KMS-11 (cell line): Measurements from ENCODE around the gene ZG16B.

ENCODE experiments used
- H2AFZ ChIP-seq: fragments of 200-600 bp; sonication (generic); 2 replicates; pipeline ENCODE4 v1.6.1; 2016; ENCODE audit warnings: antibody characterized with exemption, mixed run types, low read depth
- H3K27ac ChIP-seq: fragments of 200-600 bp; sonication (generic); 2 replicates; pipeline ENCODE4 v1.6.1; 2016; ENCODE audit warnings: mild to moderate bottlenecking, mixed run types
- H3K27me3 ChIP-seq: fragments of 200-600 bp; sonication (generic); 2 replicates; pipeline ENCODE4 v1.6.1; 2017; ENCODE audit warnings: mild to moderate bottlenecking, low read depth, mixed run types, moderate library complexity; ENCODE audit not compliant: insufficient read depth
- H3K36me3 ChIP-seq: fragments of 200-600 bp; sonication (generic); 2 replicates; pipeline ENCODE4 v1.6.1; 2017; ENCODE audit warnings: mild to moderate bottlenecking, mixed run types; ENCODE audit not compliant: insufficient read depth
- H3K4me1 ChIP-seq: fragments of 200-600 bp; sonication (generic); 2 replicates; pipeline ENCODE4 v1.6.1; 2016; ENCODE audit warnings: mild to moderate bottlenecking, low read depth, mixed run types; ENCODE audit not compliant: poor library complexity, severe bottlenecking
- H3K4me2 ChIP-seq: fragments of 200-600 bp; sonication (generic); 2 replicates; pipeline ENCODE4 v1.7.0; 2016; ENCODE audit warnings: mild to moderate bottlenecking, mixed run types
- H3K4me3 ChIP-seq: fragments of 200-600 bp; sonication (generic); IDR thresholded peaks from 2 replicates; pipeline ENCODE4 v1.6.1; 2017; ENCODE audit warnings: low read depth, low read length, mixed read lengths; ENCODE audit not compliant: insufficient read depth
- H3K79me2 ChIP-seq: fragments of 200-600 bp; sonication (generic); 2 replicates; pipeline ENCODE4 v1.6.1; 2016; ENCODE audit warnings: low read depth, mixed run types; ENCODE audit not compliant: insufficient read depth
- H3K9ac ChIP-seq: fragments of 200-600 bp; sonication (generic); 2 replicates; pipeline ENCODE4 v1.6.1; 2016; ENCODE audit warnings: mild to moderate bottlenecking, mixed run types
- H4K20me1 ChIP-seq: fragments of 200-600 bp; sonication (generic); 2 replicates; pipeline ENCODE4 v1.6.1; 2016; ENCODE audit warnings: mild to moderate bottlenecking, mixed run types; ENCODE audit not compliant: insufficient read depth
- CTCF ChIP-seq: fragments of 200-600 bp; sonication (generic); conservative IDR thresholded peaks from 2 replicates; pipeline ENCODE4 v1.6.1; 2017; ENCODE audit warnings: low read depth, mild to moderate bottlenecking, antibody characterized with exemption, low read length, moderate library complexity, mixed read lengths

The ZG16B gene

GRCh38 chr16:2827374-2827791 lies 2.7 kb upstream of the ZG16B start:
- Histone ChIP-seq H3K79me2 (no peaks in the 10 kb centered on the region), H3K9ac (no peak overlapping the region), H3K4me2 (no peak overlapping the region), H3K36me3 (no peaks in the 10 kb centered on the region), H3K4me1 (no peaks in the 10 kb centered on the region), H3K4me3 (no peak overlapping the region), H3K27ac (no peak overlapping the region), H3K27me3 (peaks cover 100% of the 10 kb centered on the region), H4K20me1 (no peaks in the 10 kb centered on the region), H2AFZ (no peak overlapping the region)
- no peak for TF ChIP-seq CTCF

- H3K4me1 ChIP-seq: no peaks in the 10 kb centered on the region
- no peak overlapping the region for H2AFZ ChIP-seq
- H3K4me2 ChIP-seq: no peak overlapping the region
- no peaks in the 10 kb centered on the region for H3K36me3 ChIP-seq
- no peak overlapping the region for H3K9ac ChIP-seq
- H4K20me1 ChIP-seq: no peaks in the 10 kb centered on the region
- no peak overlapping the region for H3K4me3 ChIP-seq
- TF ChIP-seq CTCF: no peak
- H3K79me2 ChIP-seq: no peaks in the 10 kb centered on the region
- peaks cover 100% of the 10 kb centered on the region for H3K27me3 ChIP-seq
- no peak overlapping the region for H3K27ac ChIP-seq
These were observed 2.1 kb upstream of the ZG16B start for GRCh38 chr16:2827831-2828520.

GRCh38 chr16:2828521-2828840 lies 1.6 kb upstream of the ZG16B start:
- no peak overlapping the region for H3K4me2 ChIP-seq

GRCh38 chr16:2828876-2829430 lies 1.1 kb upstream of the ZG16B start:
- Histone ChIP-seq H3K4me3 (no peak overlapping the region), H3K79me2 (no peaks in the 10 kb centered on the region), H3K4me1 (no peaks in the 10 kb centered on the region), H3K9ac (no peak overlapping the region), H3K27me3 (peaks cover 98% of the 10 kb centered on the region), H3K27ac (no peak overlapping the region), H2AFZ (no peak overlapping the region), H3K4me2 (no peak overlapping the region), H4K20me1 (no peaks in the 10 kb centered on the region), H3K36me3 (no peaks in the 10 kb centered on the region)
- no peak for TF ChIP-seq CTCF

More at GRCh38 chr16:2828521-2828840, 1.6 kb upstream of the ZG16B start:
- Histone ChIP-seq H3K27ac (no peak overlapping the region), H3K27me3 (peaks cover 98% of the 10 kb centered on the region), H3K4me1 (no peaks in the 10 kb centered on the region), H3K36me3 (no peaks in the 10 kb centered on the region), H3K4me3 (no peak overlapping the region), H2AFZ (no peak overlapping the region), H4K20me1 (no peaks in the 10 kb centered on the region), H3K79me2 (no peaks in the 10 kb centered on the region), H3K9ac (no peak overlapping the region)
- no peak for TF ChIP-seq CTCF
